ENCODE data around the gene SLC25A25. TPM values are rescaled to one million over a fixed set of nuclear protein-coding genes. Genes with fewer than 3 reads are reported as not detected.
A peak's percentile ranks its signal among the peaks of the same experiment; 100 is the strongest.

The SLC25A25 gene
- total and polyA plus RNA-seq, 12 donors, result 11.4 to 60.6 (median 15.6) TPM

DNA sequence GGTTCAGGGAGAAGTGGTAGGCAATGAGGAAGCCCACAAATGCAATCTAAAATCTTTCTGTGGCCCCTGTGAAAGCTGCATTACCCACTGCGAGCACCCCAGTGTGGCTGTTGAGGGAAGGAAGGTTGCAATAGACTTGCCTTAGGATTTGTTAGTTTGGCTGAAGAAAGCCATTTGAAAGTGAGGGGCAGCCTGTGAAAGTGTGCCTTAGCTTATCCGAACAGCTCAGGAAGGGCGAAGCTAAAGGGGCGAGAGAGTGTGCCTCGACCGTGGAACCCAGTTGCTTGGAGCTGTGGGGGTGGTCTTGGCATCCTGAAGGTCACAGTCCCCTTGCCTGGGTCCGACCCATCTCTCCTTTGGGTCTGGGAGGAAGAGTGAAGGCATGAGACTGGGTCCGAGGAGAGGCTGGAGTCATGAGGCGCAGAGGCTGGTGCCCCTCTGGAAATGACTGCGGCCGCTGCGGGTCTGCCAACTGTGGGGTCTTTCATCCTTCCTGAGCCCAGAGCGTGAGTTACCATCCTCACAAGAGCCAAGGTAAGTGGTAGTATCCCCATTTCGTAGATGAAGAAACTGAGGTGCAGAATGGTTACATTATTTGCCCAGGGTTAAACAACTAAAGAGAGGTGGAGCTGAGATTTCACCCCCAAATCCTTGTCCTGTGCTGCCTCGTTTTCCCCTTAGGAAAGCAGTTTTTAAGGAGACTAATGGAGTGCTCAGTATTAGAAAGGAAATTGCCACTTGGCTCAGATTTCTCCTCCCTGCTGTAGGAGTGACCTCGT lies 24.4 kb downstream of the SLC25A25 start:
- 78 to 83% (median 79%) methylated on average over 15 to 16 of the region's 16 CpGs for WGBS, 4 donors
- intact Hi-C loops (cut with DNase I), result no loop called here
- H3K4me3 ChIP-seq, result no peak overlapping the region
- peak overlapping the region in 4 of 5 donors; percentile 86 to 96 (median 90) for H3K27ac ChIP-seq
- H3K9me3 ChIP-seq (replicated peaks in 1 of 3), result no peaks in the 10 kb centered on the region
- DNase-seq, result no peak
- no peaks in the 10 kb centered on the region for H3K27me3 ChIP-seq
- TF ChIP-seq, protein P1, sequence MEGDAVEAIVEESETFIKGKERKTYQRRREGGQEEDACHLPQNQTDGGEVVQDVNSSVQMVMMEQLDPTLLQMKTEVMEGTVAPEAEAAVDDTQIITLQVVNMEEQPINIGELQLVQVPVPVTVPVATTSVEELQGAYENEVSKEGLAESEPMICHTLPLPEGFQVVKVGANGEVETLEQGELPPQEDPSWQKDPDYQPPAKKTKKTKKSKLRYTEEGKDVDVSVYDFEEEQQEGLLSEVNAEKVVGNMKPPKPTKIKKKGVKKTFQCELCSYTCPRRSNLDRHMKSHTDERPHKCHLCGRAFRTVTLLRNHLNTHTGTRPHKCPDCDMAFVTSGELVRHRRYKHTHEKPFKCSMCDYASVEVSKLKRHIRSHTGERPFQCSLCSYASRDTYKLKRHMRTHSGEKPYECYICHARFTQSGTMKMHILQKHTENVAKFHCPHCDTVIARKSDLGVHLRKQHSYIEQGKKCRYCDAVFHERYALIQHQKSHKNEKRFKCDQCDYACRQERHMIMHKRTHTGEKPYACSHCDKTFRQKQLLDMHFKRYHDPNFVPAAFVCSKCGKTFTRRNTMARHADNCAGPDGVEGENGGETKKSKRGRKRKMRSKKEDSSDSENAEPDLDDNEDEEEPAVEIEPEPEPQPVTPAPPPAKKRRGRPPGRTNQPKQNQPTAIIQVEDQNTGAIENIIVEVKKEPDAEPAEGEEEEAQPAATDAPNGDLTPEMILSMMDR (IDR thresholded peaks at IDR 0.05), result no peak
- no peak for TF ChIP-seq POLR2A (IDR thresholded peaks at IDR 0.05)
- peaks cover 27 to 66% of the 10 kb centered on the region in 2 donors for H3K4me1 ChIP-seq (replicated peaks in 1 of 2)
- no peaks in the 10 kb centered on the region for H3K36me3 ChIP-seq (replicated peaks in 1 of 2)

DNA sequence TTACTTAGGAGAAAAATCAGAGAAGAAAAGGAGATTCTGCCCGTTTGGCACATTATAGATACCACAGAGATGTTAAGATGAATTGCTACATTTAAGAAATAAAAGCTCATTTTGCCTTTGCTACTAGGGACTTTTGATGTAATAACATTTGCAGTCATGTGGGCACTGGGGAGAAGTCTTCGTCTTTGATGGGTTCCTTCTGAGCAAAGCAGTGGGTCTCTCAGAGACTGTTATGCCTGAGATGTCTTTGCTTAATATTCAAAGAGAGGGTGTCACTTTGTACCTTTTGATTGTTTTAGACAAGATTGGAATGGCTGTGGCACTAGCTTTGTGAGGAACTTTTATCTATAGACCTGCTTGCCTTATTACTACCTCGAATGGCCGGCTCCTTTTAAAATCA lies 25.0 kb downstream of the SLC25A25 start:
- Histone ChIP-seq H3K36me3 (replicated peaks in 1 of 2) (no peaks in the 10 kb centered on the region), H3K27ac (peak overlapping the region; percentile 63 to 96 (median 88)), H3K27me3 (no peaks in the 10 kb centered on the region), H3K9me3 (replicated peaks in 1 of 3) (no peaks in the 10 kb centered on the region), H3K4me1 (replicated peaks in 1 of 2) (peaks cover 33 to 71% of the 10 kb centered on the region in 2 donors), H3K4me3 (no peak overlapping the region)
- intact Hi-C loops (cut with DNase I), result no loop called here
- TF ChIP-seq POLR2A (IDR thresholded peaks at IDR 0.05), result no peak
- TF ChIP-seq, protein P1 (IDR thresholded peaks at IDR 0.05), result no peak
- WGBS, 4 donors, result 46 to 63% (median 54%) methylated on average over 4 of the region's 4 CpGs
- no peak for DNase-seq

DNA sequence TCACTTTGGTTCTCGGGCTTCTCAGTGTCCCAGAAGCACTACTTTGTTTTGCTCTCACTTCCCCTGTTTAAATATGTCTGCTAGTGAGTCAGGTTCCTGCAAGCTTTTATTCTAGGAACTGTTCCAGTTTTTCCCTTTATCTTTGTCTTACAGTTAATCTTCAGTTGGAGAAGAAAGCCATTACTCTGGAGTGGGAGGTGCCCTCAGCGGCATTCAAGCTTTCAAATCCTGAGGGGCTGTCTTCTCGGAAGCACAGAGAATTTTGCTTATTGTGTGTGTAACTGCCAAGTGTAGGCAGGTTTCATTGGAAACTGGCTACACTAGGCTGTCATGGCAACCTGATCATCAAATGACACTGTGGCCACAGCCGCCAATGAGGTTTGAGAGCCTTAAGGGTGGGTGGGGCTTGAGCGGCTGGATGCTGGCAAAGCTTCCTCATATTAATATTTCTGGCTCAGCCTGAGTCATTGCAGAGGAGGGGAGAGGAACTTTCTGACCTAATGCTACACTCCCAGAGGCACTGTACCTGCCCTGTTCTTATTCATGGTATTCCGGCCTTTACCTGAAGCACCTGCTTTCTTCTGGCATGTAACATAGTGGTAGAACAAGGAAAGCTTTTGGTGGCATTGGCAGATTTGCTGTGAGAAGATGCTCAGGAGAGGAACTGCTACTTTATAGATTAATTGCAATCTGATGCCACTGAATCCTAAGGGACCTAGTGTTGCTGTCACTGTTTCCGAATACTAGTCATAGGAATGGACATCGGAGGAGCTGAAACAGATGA lies 26.3 kb downstream of the SLC25A25 start:
- intact Hi-C loops (cut with DNase I), result no loop called here
- TF ChIP-seq POLR2A (IDR thresholded peaks at IDR 0.05), result peak; percentile 61 to 94
- TF ChIP-seq, protein P1 (IDR thresholded peaks at IDR 0.05), result no peak
- H3K27ac ChIP-seq, result peak overlapping the region; percentile 63 to 96 (median 88)
- no peaks in the 10 kb centered on the region for H3K36me3 ChIP-seq (replicated peaks in 1 of 2)
- peaks cover 43 to 71% of the 10 kb centered on the region in 2 donors for H3K4me1 ChIP-seq (replicated peaks in 1 of 2)
- H3K9me3 ChIP-seq (replicated peaks in 1 of 3), result no peaks in the 10 kb centered on the region
- no peaks in the 10 kb centered on the region for H3K27me3 ChIP-seq
- WGBS, 4 donors, result 5 to 13% (median 10%) methylated on average over 8 of the region's 8 CpGs
- H3K4me3 ChIP-seq, result peak overlapping the region in 1 of 4 donors; percentile 18
- DNase-seq, result peak; percentile 91 to 99 (median 97)

DNA sequence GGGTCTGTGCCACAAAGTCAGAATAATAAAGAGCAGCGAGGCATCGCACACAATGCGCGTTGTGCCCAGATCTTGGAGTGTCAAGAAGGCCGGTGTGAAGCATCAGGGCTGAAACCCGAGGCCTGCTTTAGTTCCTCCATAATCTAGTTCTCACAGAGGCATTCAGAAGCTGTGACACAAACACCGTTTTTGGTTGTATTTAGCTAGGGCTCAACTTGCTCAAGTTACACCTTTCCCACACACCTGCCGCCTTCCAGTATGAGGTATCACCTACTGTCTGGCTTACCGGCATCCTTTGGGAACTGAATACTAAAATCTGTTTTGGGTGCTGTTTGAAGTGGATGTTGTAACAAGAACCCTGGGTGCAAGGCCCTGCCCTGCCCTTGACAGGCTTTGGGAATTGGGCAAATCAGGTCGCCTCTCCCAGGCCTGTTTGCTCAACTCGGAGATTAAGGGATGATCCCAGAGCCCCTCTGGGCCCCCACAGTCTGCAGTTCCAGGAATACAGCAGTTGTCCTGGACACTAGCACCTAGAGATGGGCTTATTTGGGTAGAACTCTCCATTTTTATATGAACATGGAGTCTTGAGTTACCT lies 27.0 kb downstream of the SLC25A25 start:
- Histone ChIP-seq H3K9me3 (replicated peaks in 1 of 3) (no peaks in the 10 kb centered on the region), H3K27ac (peak overlapping the region; percentile 63 to 96 (median 88)), H3K27me3 (no peaks in the 10 kb centered on the region), H3K4me1 (replicated peaks in 1 of 2) (peaks cover 50 to 78% of the 10 kb centered on the region in 2 donors), H3K36me3 (replicated peaks in 1 of 2) (no peaks in the 10 kb centered on the region), H3K4me3 (no peak overlapping the region)
- DNase-seq, result peak in 1 of 7 donors; percentile 49
- TF ChIP-seq POLR2A (IDR thresholded peaks at IDR 0.05), result no peak
- WGBS, 4 donors, result 65 to 78% (median 68%) methylated on average over 10 to 11 of the region's 11 CpGs
- intact Hi-C loops (cut with DNase I), result no loop called here

Measured in adrenal gland (tissue), 12 donors.